HG03095 (cell line): Measurements from ENCODE around the gene TEAD3.
A peak's percentile ranks its signal among the peaks of the same experiment; 100 is the strongest.

Experiments
- ATAC-seq: cut with Tn5 transposase; IDR thresholded peaks from one replicate; pipeline ENCODE4 v1.9.1; 2021; ENCODE audit warnings: moderate library complexity; ENCODE audit not compliant: unreplicated experiment

The TEAD3 gene

GRCh38 chr6:35477028-35477427, 19.9 kb downstream of the TEAD3 start:
- no peak for ATAC-seq

GRCh38 chr6:35476004-35476403, 20.9 kb downstream of the TEAD3 start:
- ATAC-seq, result no peak

- no peak for ATAC-seq
Observed at GRCh38 chr6:35475573-35475972, 21.3 kb downstream of the TEAD3 start.

DNA sequence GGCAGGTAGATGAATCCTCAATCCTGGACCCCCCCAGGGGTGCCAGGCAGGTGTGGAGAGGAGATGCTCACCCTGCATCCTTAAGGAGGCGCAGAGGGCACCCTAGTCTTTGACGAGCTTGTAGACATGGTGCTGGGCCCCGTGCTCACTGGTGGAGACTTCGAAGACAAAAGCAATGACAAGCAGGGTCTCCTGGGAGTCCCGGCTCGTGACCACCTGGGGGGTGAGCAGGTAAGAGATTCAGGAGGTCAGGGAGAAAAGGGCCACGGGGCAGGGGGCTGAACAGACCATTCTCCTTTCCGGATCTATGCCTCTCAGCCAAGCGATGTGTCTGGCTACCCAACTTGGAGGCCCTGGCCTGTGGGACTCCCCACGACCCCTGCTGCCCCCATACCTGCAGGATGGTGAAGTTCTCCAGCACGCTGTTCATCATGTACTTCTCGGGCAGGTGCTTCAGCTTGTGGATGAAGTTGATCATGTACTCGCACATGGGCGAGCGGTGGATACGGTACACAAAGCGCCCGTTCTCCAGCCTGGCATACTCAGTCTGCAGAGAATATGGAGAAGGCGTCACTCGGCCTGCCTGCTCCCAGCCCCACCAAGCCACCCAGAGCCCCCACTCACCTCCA, 21.8 kb downstream of the TEAD3 start:
- ATAC-seq, result no peak

- no peak for ATAC-seq
Observed at GRCh38 chr6:35474131-35474941, 22.5 kb downstream of the TEAD3 start.

- ATAC-seq, result no peak
Observed at GRCh38 chr6:35473850-35474130, 23.1 kb downstream of the TEAD3 start.

DNA sequence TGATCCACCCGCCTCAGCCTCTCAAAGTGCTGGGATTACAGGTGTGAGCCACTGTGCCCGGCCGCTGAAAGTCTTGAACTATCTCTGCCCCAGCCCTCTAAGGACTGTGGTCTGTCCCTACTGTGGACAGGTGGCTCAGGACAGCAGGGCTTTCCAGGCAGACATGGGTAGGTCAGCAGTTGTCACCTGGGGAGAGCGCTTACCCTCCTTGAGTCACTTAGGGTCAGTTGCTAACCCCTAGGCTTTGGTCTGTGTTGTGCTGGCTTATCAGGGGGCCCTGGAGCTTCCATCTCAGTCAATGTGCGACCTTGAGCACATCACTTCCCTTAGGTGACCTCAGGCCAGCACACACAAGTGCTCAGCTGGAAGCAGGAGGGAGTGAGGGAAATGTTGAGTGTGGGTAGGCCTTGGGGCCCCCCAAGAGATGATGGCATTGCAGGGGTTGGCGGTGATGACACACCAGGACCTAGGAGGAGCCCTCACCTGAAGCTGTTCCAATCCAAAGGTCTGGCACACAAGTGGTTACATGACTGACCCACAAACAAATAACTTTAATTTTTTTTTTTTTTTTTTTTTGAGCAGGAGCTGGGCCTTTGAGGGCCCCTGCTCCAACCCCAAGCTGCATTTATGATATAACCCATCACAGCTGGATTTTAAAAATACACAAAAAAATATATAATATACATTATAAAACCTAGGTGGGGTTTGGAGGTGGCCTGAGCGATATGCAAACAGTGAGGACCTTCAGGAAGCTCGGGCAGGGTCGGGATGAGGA, 23.6 kb downstream of the TEAD3 start:
- no peak for ATAC-seq

DNA sequence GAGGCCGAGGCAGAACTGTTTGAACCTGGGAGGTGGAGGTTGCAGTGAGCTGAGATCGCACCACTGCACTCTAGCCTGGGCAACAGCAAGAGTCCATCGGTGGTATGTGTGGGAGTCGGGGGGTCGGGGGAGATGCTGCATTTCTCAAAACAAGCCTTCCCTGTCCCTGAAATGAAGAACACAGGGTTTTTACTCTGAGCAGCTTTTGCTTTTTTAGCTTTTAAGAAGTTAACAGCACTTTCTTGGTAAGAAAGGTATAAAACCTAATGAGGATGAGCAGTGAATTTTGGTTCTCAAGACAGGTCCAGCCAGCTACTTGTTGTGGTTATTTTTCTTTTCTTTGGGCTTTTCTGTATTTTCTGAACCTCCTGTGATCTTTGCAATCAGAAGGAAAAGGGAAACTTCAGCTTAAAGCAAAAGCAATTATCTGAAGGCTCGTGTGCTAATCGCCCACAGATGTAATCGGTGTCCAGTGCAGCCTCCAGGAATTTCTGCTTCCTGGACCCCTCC, 25.0 kb downstream of the TEAD3 start:
- ATAC-seq, result no peak

GRCh38 chr6:35470663-35471120, 26.2 kb downstream of the TEAD3 start:
- no peak for ATAC-seq

GRCh38 chr6:35469751-35470662, 26.9 kb downstream of the TEAD3 start:
- ATAC-seq, result no peak

DNA sequence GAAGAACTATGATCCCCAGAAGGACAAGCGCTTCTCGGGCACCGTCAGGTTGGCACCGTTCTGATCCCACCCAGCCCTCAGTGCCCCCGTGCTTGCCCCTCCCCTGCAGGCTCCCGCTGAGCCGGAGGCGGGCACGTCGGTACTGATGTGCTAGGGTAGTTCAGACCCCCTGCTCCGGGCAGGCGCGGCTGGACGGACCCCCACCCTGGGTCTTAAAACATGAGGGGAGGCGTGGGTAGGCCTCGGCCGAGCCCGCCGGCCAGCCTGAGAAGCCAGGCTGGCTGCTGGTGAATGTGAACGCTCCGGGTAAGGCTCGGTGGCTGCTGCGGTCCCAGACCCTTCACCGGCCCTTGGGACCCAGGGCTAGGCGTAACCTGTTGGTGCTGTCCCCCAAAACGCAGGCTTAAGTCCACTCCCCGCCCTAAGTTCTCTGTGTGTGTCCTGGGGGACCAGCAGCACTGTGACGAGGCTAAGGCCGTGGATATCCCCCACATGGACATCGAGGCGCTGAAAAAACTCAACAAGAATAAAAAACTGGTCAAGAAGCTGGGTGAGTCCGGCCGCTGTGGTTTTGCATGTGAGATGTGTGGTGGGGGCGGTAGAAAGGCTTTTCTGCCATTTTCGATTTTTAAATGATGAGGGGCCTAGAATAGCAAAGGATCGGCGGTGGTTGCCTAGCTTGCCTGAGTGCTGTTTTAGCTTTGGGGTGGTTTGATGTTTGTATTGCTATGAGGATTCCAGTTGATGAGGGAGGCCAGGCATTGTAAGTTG, 27.7 kb downstream of the TEAD3 start:
- no peak for ATAC-seq

GRCh38 chr6:35468181-35468979, 28.5 kb downstream of the TEAD3 start, which contains the start of gene RPL10A:
TSS of gene RPL10A (plus strand) at chr6:35468401. CDS start at chr6:35468435, 34 bp downstream.
- ATAC-seq, result peak; percentile 77

GRCh38 chr6:35465646-35466045, 31.2 kb downstream of the TEAD3 start:
- no peak for ATAC-seq

GRCh38 chr6:35463292-35463691, 33.6 kb downstream of the TEAD3 start:
- no peak for ATAC-seq

DNA sequence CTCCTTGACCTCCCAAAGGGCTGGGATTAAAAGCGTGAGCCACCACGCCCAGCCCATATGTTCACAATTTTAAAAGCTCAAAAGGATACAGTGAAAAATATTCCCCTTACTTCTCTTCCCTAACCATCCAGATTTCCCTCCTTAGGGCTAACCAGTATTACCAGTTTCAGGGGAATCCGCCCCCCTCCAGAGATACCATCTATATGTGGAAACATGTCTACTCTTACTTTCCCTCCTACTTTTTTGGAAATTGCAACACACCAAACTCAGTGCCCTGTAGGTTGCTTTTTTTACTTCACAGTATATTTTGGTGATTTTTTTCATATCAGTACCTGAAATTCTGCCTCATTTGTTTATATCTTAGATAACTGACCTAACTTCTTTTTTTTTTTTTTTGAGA, 35.6 kb downstream of the TEAD3 start:
- ATAC-seq, result no peak

DNA sequence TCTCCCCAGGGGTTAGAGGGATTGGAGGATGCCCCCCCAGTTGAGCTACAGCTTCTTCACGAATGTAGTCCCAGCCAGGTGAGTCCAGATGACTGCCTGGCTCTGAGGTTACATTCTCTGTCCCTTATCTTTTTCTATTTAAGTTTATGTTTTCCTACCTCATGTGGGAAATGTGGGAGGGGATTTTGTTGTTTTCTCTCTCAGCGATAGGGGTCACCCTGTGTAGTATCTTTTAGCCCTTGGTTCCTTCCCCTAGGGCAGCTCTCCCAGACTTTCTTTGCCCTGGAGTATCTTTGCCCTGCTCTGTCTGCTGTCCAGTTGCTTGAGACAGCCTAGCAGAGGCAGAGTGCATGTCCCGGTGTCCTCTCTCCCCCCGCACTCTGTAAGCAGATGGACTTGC, 39.0 kb downstream of the TEAD3 start:
- ATAC-seq, result no peak

- no peak for ATAC-seq
Observed at GRCh38 chr6:35454391-35455110, 42.3 kb downstream of the TEAD3 start.

DNA sequence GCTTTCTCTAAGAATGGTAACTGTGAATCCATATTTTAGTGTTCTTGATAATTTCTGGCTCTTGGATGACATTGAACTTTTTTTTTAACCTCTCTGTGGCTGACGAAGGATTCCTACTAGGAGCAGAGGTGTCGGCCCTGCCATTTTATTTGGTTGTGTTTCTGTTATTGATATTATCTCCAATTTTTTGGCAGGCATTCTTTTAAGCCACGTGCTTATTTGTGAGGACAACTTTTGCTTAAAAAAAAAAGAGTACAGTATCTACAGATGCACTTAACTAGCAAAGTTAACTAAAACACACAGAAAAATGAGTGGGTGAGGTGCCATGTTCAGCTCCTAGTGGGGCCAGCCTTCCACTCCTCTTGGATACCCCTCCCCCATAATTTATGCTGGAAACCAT, 43.6 kb downstream of the TEAD3 start:
- no peak for ATAC-seq
